WTC11 (cell line): Measurements from ENCODE around the gene EME1. TPM values are rescaled to one million over a fixed set of nuclear protein-coding genes. Genes with fewer than 3 reads are reported as not detected.

Experiments used
- ATAC-seq: fragments of 200-7000 bp; cut with Tn5 transposase; 2 replicates; pipeline ENCODE4 v1.10.0; 2021; ENCODE audit warnings: mild to moderate bottlenecking, moderate library complexity
- CTCF ChIA-PET: fragments of 300-600 bp; sonication (Branson Sonifier 250); formaldehyde crosslinking; loops from one replicate; lab custom pipeline; 2021; ENCODE audit warnings: antibody characterized with exemption; lab: Charles Lee
- POLR2A ChIA-PET: fragments of 350-600 bp; sonication (Branson Sonifier 250); formaldehyde crosslinking; loops from one replicate; lab custom pipeline; 2021; ENCODE audit warnings: antibody characterized with exemption; lab: Charles Lee
- DNase-seq: peaks from one replicate; pipeline ENCODE4 v3.0.0; 2021; ENCODE audit warnings: low spot score
- H3K27ac Mint-ChIP-seq: 2 replicates; pipeline ENCODE4 v1.8.0; 2021; ENCODE audit warnings: mixed read lengths
- H3K27me3 Mint-ChIP-seq: 2 replicates; pipeline ENCODE4 v1.8.0; 2021; ENCODE audit warnings: low read depth, mild to moderate bottlenecking, moderate library complexity, mixed read lengths
- H3K36me3 Mint-ChIP-seq: 2 replicates; pipeline ENCODE4 v1.8.0; 2021; ENCODE audit warnings: mixed read lengths
- H3K4me1 Mint-ChIP-seq: 2 replicates; pipeline ENCODE4 v1.8.0; 2022; ENCODE audit warnings: mixed read lengths
- H3K4me3 Mint-ChIP-seq: 2 replicates; pipeline ENCODE4 v1.8.0; 2021; ENCODE audit warnings: mild to moderate bottlenecking, moderate library complexity, mixed read lengths
- H3K9me3 Mint-ChIP-seq: 2 replicates; pipeline ENCODE4 v1.8.0; 2021; ENCODE audit warnings: mixed read lengths
- AR ChIP-seq: fragments of 250-450 bp; sonication (Bioruptor Pico); IDR thresholded peaks from 2 replicates; pipeline ENCODE4 v1.9.0; 2021; ENCODE audit warnings: mild to moderate bottlenecking
- ATF2 ChIP-seq: sonication (generic); formaldehyde crosslinking; IDR thresholded peaks from 2 replicates; pipeline ENCODE4 v1.8.1; 2022; ENCODE audit warnings: low read depth, missing genetic modification reagents, borderline replicate concordance
- ATF6 ChIP-seq: sonication (generic); formaldehyde crosslinking; IDR thresholded peaks from 2 replicates; pipeline ENCODE4 v1.8.1; 2023; ENCODE audit warnings: mild to moderate bottlenecking, missing genetic modification reagents
- CDX4 ChIP-seq: fragments of 250-450 bp; sonication (Bioruptor Pico); IDR thresholded peaks from 2 replicates; pipeline ENCODE4 v1.9.0; 2021; ENCODE audit warnings: moderate library complexity, mild to moderate bottlenecking, inconsistent platforms, borderline replicate concordance
- IRF1 ChIP-seq: sonication (generic); formaldehyde crosslinking; IDR thresholded peaks from 2 replicates; pipeline ENCODE4 v1.8.0; 2023; ENCODE audit warnings: missing genetic modification reagents
- IRF2 ChIP-seq: sonication (generic); formaldehyde crosslinking; IDR thresholded peaks from 2 replicates; pipeline ENCODE4 v1.8.0; 2022; ENCODE audit warnings: low read depth, missing genetic modification reagents, borderline replicate concordance
- JAZF1 ChIP-seq: fragments of 250-450 bp; sonication (Bioruptor Pico); IDR thresholded peaks from 2 replicates; pipeline ENCODE4 v1.9.0; 2021; ENCODE audit warnings: moderate library complexity, mild to moderate bottlenecking, inconsistent platforms
- MLX ChIP-seq: sonication (generic); formaldehyde crosslinking; IDR thresholded peaks from 2 replicates; pipeline ENCODE4 v1.8.1; 2023; ENCODE audit warnings: mild to moderate bottlenecking, missing genetic modification reagents, moderate library complexity
- MYBL2 ChIP-seq: sonication (generic); formaldehyde crosslinking; IDR thresholded peaks from 2 replicates; pipeline ENCODE4 v1.8.1; 2023; ENCODE audit warnings: mild to moderate bottlenecking, moderate library complexity, missing genetic modification reagents
- RELA ChIP-seq: sonication (generic); formaldehyde crosslinking; IDR thresholded peaks from 2 replicates; pipeline ENCODE4 v1.8.1; 2022; ENCODE audit warnings: missing genetic modification reagents, mild to moderate bottlenecking, borderline replicate concordance
- SMAD4 ChIP-seq: sonication (generic); formaldehyde crosslinking; IDR thresholded peaks from 2 replicates; pipeline ENCODE4 v1.8.0; 2022; ENCODE audit warnings: mild to moderate bottlenecking, missing genetic modification reagents
- SOX15 ChIP-seq: fragments of 250-450 bp; sonication (Bioruptor Pico); IDR thresholded peaks from 2 replicates; pipeline ENCODE4 v1.9.0; 2021; ENCODE audit warnings: mild to moderate bottlenecking
- TCF7 ChIP-seq: sonication (generic); formaldehyde crosslinking; IDR thresholded peaks from 2 replicates; pipeline ENCODE4 v1.8.0; 2022; ENCODE audit warnings: mild to moderate bottlenecking, low read depth, missing genetic modification reagents, moderate library complexity
- ZNF121 ChIP-seq: sonication (generic); formaldehyde crosslinking; IDR thresholded peaks from 2 replicates; pipeline ENCODE4 v1.8.0; 2023; ENCODE audit warnings: missing genetic modification reagents
- ZNF317 ChIP-seq: sonication (generic); formaldehyde crosslinking; IDR thresholded peaks from 2 replicates; pipeline ENCODE4 v1.8.1; 2023; ENCODE audit warnings: low read depth, mild to moderate bottlenecking, moderate library complexity, missing genetic modification reagents, borderline replicate concordance
- ZNF416 ChIP-seq: fragments of 250-450 bp; sonication (Bioruptor Pico); IDR thresholded peaks from 2 replicates; pipeline ENCODE4 v1.9.0; 2021; ENCODE audit warnings: mild to moderate bottlenecking, inconsistent platforms
- ZNF671 ChIP-seq: fragments of 250-450 bp; sonication (Bioruptor Pico); IDR thresholded peaks from 2 replicates; pipeline ENCODE4 v1.8.0; 2021; ENCODE audit warnings: mild to moderate bottlenecking
- ZSCAN18 ChIP-seq: fragments of 250-450 bp; sonication (Bioruptor Pico); IDR thresholded peaks from 2 replicates; pipeline ENCODE4 v2.1.2; 2022; ENCODE audit warnings: mild to moderate bottlenecking, moderate library complexity
- total RNA-seq: library from RNA; stranded (reverse); gene quantifications from 3 replicates; pipeline ENCODE4 v1.2.3, GENCODE V29; 2021

Gene EME1
- total RNA-seq, 1 experiment from 2014 or later: 24.9 TPM

- ChIA-PET POLR2A (interaction anchor here (1.4 kb wide), 1 partner anchor 31 kb away, joined by 3 read pairs; the partner anchor contains the start of gene LRRC59), CTCF (interaction anchor here (0.9 to 6.9 kb wide), 4 partner anchors 32 to 196 kb away, joined by 3 to 108 read pairs (median 10); partner anchors contain the start of genes COL1A1 and LRRC59)
- Mint-ChIP-seq H3K9me3 (no peaks in the 10 kb centered on the region), H3K36me3 (peaks cover 33% of the 10 kb centered on the region), H3K4me3 (no peak overlapping the region), H3K27me3 (no peaks in the 10 kb centered on the region), H3K4me1 (peaks cover 36% of the 10 kb centered on the region), H3K27ac (no peak overlapping the region)
- ATAC-seq (no peak), DNase-seq (no peak)
- no peak for TF ChIP-seq MYBL2 (CRISPR knock-in tag)
- TF ChIP-seq ZNF121 (CRISPR knock-in tag): no peak
- TF ChIP-seq CDX4: no peak
- TF ChIP-seq SMAD4 (CRISPR knock-in tag): no peak
- TF ChIP-seq TCF7: no peak
- TF ChIP-seq SOX15 (CRISPR knock-in tag): no peak
- no peak for TF ChIP-seq IRF1 (CRISPR knock-in tag)
- no peak for TF ChIP-seq MLX (CRISPR knock-in tag)
- no peak for TF ChIP-seq AR (CRISPR knock-in tag)
- TF ChIP-seq ZNF416: no peak
- TF ChIP-seq RELA (CRISPR knock-in tag): no peak
- TF ChIP-seq JAZF1 (CRISPR knock-in tag): no peak
- TF ChIP-seq ATF2 (CRISPR knock-in tag): no peak
- no peak for TF ChIP-seq ZNF671 (CRISPR knock-in tag)
- no peak for TF ChIP-seq ATF6 (CRISPR knock-in tag)
These were observed 7.2 kb upstream of the EME1 start for GRCh38 chr17:50365649-50366393.

GRCh38 chr17:50367401-50367800, 5.6 kb upstream of the EME1 start:
- H3K4me3 Mint-ChIP-seq: no peak overlapping the region
- H3K9me3 Mint-ChIP-seq: no peaks in the 10 kb centered on the region
- ATAC-seq: no peak
- CTCF ChIA-PET: interaction anchor here (6.9 kb wide), 1 partner anchor 30 kb away, joined by 108 read pairs; the partner anchor contains the start of gene LRRC59
- POLR2A ChIA-PET: no interaction called here
- H3K27ac Mint-ChIP-seq: no peak overlapping the region
- no peak for TF ChIP-seq ZNF317 (CRISPR knock-in tag)
- TF ChIP-seq ZSCAN18: no peak
- no peak for TF ChIP-seq IRF2 (CRISPR knock-in tag)
- DNase-seq: no peak
- peaks cover 41% of the 10 kb centered on the region for H3K4me1 Mint-ChIP-seq
- H3K36me3 Mint-ChIP-seq: peaks cover 42% of the 10 kb centered on the region
- H3K27me3 Mint-ChIP-seq: no peaks in the 10 kb centered on the region
